Adrenal gland (tissue), 12 donors: ENCODE results near the gene SMYD5. TPM values are rescaled to one million over a fixed set of nuclear protein-coding genes. Genes with fewer than 3 reads are reported as not detected.

Source experiments
- polyA plus RNA-seq, 3 donors: library from polyadenylated mRNA; stranded (reverse); fragments of 200-250 nt in 2 of 3; fragments of 350-450 nt in 1 of 3; fragmentation: Illumina TruSeq in 1 of 3; extraction: RNeasy Lipid Tissue Mini Kit (QIAGEN cat#74804) in 1 of 3; gene quantifications; one replicate each; pipeline ENCODE4 v1.2.3, GENCODE V29; 2013 to 2014
- total RNA-seq, 9 donors: library from RNA; depleted of rRNA in 4 of 9; stranded (reverse); fragments of >200 nt in 4 of 9; fragments of 120-200 nt in 1 of 9; fragmentation: NEBNext Ultra II Directional in 1 of 9; extraction: Animal tissue kit (Norgen Biotek cat#: 25700) in 1 of 9; gene quantifications; one replicate each; pipeline versions ENCODE4 v1.1.0 to v1.2.4, GENCODE V29; 2013 to 2023
- donor health status: healthy with polysubstance abuse.
- donor health status: Bipolar disorder and iron deficiency.
- donor health status: DM: yes; HTN: yes; CAD: no.
- donor health status: DM: no; HTN: no; CAD: no.
- donor health status: DM: no; HTN: no; CAD: no.
- donor health status: DM: yes; HTN: yes; CAD: no.

The SMYD5 gene
- total and polyA plus RNA-seq, 12 donors = 8.7 to 45.4 (median 28.1) TPM

Other genes starting within 250 kb of the SMYD5 start
- gene SFXN5, start 142.5 kb upstream of the SMYD5 start, total RNA-seq = 10 to 100 TPM; 17.6 to 56.5 (median 35.5) TPM
- gene SFXN5, start 142.5 kb upstream of the SMYD5 start, polyA plus RNA-seq = 10 to 100 TPM; 12.2 to 34.2 (median 22.6) TPM
- gene RAB11FIP5, start 101.3 kb upstream of the SMYD5 start, total RNA-seq = 10 to 100 TPM in 8 of 9 donors, 1 to 10 TPM in 1; 3.3 to 38.0 (median 23.8) TPM
- 10 to 100 TPM in 1 of 3 donors, 1 to 10 TPM in 2; 8.9 to 46.7 (median 9.6) TPM for gene RAB11FIP5, start 101.3 kb upstream of the SMYD5 start, polyA plus RNA-seq
- gene NOTO, start 11.7 kb upstream of the SMYD5 start, total RNA-seq = not detected
- gene NOTO, start 11.7 kb upstream of the SMYD5 start, polyA plus RNA-seq = under 1 TPM; 0.03 to 0.08 (median 0.05) TPM
- gene PRADC1, start 19.0 kb downstream of the SMYD5 start, total RNA-seq = 10 to 100 TPM; 24.4 to 76.3 (median 32.9) TPM
- gene PRADC1, start 19.0 kb downstream of the SMYD5 start, polyA plus RNA-seq = 10 to 100 TPM; 37.9 to 65.8 (median 63.2) TPM
- gene CCT7, start 20.1 kb downstream of the SMYD5 start, total RNA-seq = 100 to 1,000 TPM; 203 to 581 (median 313) TPM
- 100 to 1,000 TPM; 120 to 424 (median 246) TPM for gene CCT7, start 20.1 kb downstream of the SMYD5 start, polyA plus RNA-seq
- gene FBXO41, start 70.2 kb downstream of the SMYD5 start, total RNA-seq = 1 to 10 TPM; 3.4 to 8.1 (median 5.5) TPM
- gene FBXO41, start 70.2 kb downstream of the SMYD5 start, polyA plus RNA-seq = 10 to 100 TPM in 1 of 3 donors, 1 to 10 TPM in 2; 1.8 to 12.0 (median 3.7) TPM
- under 1 TPM in 1 of 9 donors, not detected in 8; 0.30 TPM for gene EGR4, start 79.3 kb downstream of the SMYD5 start, total RNA-seq
- gene EGR4, start 79.3 kb downstream of the SMYD5 start, polyA plus RNA-seq = under 1 TPM in 2 of 3 donors, not detected in 1; 0.20 to 0.32 TPM
- 10 to 100 TPM; 10.6 to 33.3 (median 12.8) TPM for gene ALMS1, start 171.6 kb downstream of the SMYD5 start, total RNA-seq
- 1 to 10 TPM; 6.2 to 8.3 (median 8.0) TPM for gene ALMS1, start 171.6 kb downstream of the SMYD5 start, polyA plus RNA-seq